ENCODE measurements around the gene TRIM72.
A peak's percentile ranks its signal among the peaks of the same experiment; 100 is the strongest.

Gene TRIM72

DNA sequence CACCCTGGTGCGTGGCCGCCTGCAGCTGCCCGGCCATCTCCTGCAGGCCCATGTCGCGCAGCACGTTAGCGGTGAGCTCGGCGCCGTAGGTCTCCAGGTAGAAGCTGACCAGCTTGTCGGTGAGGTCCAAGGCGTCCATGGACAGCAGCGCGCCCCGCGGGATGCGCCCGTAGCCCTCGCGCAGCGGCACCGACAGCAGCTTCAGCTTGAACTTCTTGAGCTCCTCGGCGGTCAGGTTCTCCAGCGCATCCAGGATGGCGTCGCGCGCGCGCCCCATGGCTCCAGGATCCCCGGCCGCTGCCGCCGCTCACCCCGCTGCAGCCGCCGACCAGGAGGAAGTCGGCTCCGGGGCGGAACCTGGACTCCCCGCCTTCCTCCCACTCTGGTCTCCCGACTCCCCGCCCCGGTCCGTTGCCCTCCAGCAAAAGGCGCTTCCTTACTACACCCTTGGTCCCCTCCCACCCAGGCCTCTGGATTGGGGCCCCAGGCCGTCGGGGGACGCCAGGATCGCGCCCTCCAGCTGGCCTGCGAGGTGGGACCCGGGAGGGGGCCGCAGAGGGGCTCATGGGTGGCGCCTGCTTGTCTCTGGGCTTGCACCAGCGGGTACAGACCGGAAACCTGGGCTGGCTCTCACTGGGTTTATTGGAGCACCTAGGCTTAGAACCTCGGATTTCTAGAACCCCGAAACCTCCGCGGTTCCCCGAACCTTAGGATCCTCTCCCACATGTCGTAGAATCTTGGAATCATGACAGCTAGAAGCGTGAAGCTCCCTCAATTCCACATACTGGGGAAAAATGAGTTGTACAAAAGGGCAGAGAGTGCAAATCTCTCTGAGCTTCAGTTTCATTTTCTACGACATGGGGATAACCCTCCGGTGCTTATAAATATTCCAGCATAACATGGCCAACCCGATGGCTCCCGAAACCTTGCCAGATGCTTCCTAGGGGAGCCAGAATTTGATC is 11.2 kb upstream of the TRIM72 start, which contains the start of gene PYCARD:
Gene PYCARD, minus strand, starts transcription at position 347 of the 962 bp plus-strand sequence. Its CDS starts 70 bp downstream, at position 277.
- Histone ChIP-seq H3K4me3 (ENCODE audit: low read depth in 1 of 2, low read length in 2 of 2) (peak within 1 kb of the TSS; percentile 64 to 67), H3K9ac (ENCODE audit: low read length) (no peak within 1 kb of the TSS), H3K36me3 (ENCODE audit: insufficient read depth, low read length) (peaks cover 19% of the 10 kb centered on the region), H3K27me3 (ENCODE audit: control insufficient read depth in 1 of 2, insufficient read depth in 2 of 2, low read length in 2 of 2) (peaks cover 0 to 4% of the 10 kb centered on the region in 2 donors), H3K27ac (ENCODE audit: low read depth, low read length) (peak within 1 kb of the TSS; percentile 16), H3K9me3 (ENCODE audit: low read length) (no peaks in the 10 kb centered on the region), H3K4me1 (ENCODE audit: insufficient read depth, low read length) (peaks cover 8% of the 10 kb centered on the region)

DNA sequence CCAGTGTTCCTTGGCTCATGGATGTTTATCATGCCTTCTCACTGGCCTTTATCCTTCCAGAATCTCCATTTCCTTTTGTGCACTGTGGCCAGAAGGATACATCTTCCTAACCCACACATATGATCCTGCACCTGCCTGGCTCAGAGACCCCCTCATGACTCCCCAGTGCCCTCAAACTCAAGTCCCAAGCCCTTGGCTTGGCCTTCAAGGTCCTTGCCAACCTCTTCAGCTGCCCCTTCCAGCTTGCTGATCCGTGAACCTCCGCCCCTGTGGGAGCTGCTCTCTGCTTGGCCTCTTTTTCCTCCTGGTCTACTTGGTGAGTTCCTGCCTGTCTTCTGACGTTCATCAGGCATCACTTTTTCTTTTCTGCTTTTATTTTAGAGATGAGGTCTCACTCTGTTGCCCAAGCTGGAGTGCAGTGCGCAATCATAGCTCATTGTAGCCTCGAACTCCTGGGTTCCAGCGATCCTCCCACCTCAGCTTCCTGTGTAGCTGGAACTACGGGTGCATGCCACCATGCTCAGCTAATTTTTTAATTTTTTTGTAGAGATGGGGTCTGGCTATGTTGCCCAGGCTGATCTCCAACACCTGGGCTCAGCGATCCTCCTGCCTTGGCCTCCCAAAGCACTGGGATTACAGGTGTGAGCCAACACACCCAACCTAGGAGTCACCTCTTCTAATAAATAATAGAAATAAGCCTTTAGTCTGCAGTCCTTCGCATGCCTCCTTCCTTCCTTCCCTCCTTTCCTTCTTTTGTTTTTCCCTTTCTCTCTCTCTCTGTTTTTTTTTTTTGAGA is 8.8 kb upstream of the TRIM72 start:
- H3K9me3 ChIP-seq (ENCODE audit: low read length), result no peaks in the 10 kb centered on the region
- peaks cover 0 to 4% of the 10 kb centered on the region in 2 donors for H3K27me3 ChIP-seq (ENCODE audit: control insufficient read depth in 1 of 2, insufficient read depth in 2 of 2, low read length in 2 of 2)
- no peak overlapping the region for H3K4me3 ChIP-seq (ENCODE audit: low read depth in 1 of 2, low read length in 2 of 2)
- H3K9ac ChIP-seq (ENCODE audit: low read length), result no peak overlapping the region
- H3K4me1 ChIP-seq (ENCODE audit: insufficient read depth, low read length), result peaks cover 8% of the 10 kb centered on the region
- H3K27ac ChIP-seq (ENCODE audit: low read depth, low read length), result no peak overlapping the region
- no peaks in the 10 kb centered on the region for H3K36me3 ChIP-seq (ENCODE audit: insufficient read depth, low read length)

DNA sequence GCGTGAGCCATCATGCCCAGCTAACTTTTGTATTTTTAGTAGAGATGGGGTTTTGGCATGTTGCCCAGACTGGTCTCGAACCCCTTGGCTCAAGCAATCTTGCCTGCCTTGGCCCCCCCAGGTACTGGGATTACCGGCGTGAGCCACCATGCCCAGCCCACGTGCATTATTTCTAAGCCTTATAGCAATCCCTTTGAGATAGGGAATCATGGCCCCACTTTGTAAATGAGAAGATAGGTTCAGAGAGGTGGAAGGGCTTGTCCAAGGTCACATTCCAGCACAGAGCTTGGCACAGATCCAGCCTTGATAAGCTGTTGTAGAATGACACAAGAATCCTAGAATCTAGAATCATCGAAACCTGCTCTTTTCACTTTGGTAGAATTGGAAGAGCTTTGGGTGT is 7.1 kb upstream of the TRIM72 start:
- H3K9me3 ChIP-seq (ENCODE audit: low read length), result no peaks in the 10 kb centered on the region
- H3K9ac ChIP-seq (ENCODE audit: low read length), result no peak overlapping the region
- H3K27me3 ChIP-seq (ENCODE audit: control insufficient read depth in 1 of 2, insufficient read depth in 2 of 2, low read length in 2 of 2), result peaks cover 0 to 2% of the 10 kb centered on the region in 2 donors

DNA sequence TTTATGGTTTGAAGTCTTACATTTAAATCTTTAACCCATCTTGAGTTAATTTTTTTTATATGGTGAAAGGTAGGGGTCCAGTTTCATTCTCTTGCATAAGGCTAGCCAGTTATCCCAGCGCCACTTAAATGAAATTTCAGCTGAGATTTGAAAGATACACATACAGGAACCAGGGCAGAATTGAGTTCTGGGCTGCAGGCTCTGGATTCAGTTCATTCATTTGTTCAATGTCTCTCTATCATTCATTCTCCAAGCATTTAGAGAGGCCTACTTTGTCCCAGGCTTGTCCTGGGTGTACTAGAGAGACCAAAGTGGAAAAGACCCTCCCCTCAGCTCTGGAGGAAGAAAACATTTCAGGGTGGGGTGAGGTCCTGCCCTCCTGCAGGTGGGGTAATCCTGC is 577 bp upstream of the TRIM72 start:
- Histone ChIP-seq H3K4me3 (ENCODE audit: low read depth in 1 of 2, low read length in 2 of 2) (no peak overlapping the region), H3K27ac (ENCODE audit: low read depth, low read length) (no peak overlapping the region), H3K4me1 (ENCODE audit: insufficient read depth, low read length) (peaks cover 19% of the 10 kb centered on the region), H3K27me3 (ENCODE audit: control insufficient read depth in 1 of 2, insufficient read depth in 2 of 2, low read length in 2 of 2) (peaks cover 24 to 49% of the 10 kb centered on the region in 2 donors), H3K36me3 (ENCODE audit: insufficient read depth, low read length) (no peaks in the 10 kb centered on the region), H3K9ac (ENCODE audit: low read length) (no peak overlapping the region), H3K9me3 (ENCODE audit: low read length) (no peaks in the 10 kb centered on the region)

More for the DNA sequence above, 7.1 kb upstream of the TRIM72 start:
- Histone ChIP-seq H3K36me3 (ENCODE audit: insufficient read depth, low read length) (no peaks in the 10 kb centered on the region), H3K27ac (ENCODE audit: low read depth, low read length) (no peak overlapping the region), H3K4me3 (ENCODE audit: low read depth in 1 of 2, low read length in 2 of 2) (no peak overlapping the region), H3K4me1 (ENCODE audit: insufficient read depth, low read length) (peaks cover under 1% of the 10 kb centered on the region)

DNA sequence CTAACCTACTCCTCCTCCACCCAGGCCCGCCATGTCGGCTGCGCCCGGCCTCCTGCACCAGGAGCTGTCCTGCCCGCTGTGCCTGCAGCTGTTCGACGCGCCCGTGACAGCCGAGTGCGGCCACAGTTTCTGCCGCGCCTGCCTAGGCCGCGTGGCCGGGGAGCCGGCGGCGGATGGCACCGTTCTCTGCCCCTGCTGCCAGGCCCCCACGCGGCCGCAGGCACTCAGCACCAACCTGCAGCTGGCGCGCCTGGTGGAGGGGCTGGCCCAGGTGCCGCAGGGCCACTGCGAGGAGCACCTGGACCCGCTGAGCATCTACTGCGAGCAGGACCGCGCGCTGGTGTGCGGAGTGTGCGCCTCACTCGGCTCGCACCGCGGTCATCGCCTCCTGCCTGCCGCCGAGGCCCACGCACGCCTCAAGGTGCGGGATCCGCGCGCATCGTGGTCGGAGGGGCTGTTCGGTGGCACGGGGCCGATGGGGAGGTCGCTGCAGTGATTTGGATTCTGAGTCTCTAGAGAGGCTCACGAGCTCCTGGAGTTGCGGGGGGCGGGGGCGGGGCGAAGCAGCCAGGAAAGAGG is 878 bp downstream of the TRIM72 start:
- peaks cover 19% of the 10 kb centered on the region for H3K4me1 ChIP-seq (ENCODE audit: insufficient read depth, low read length)
- H3K4me3 ChIP-seq (ENCODE audit: low read depth in 1 of 2, low read length in 2 of 2), result peak overlapping the region; percentile 21 to 47
- H3K36me3 ChIP-seq (ENCODE audit: insufficient read depth, low read length), result no peaks in the 10 kb centered on the region
- no peak overlapping the region for H3K27ac ChIP-seq (ENCODE audit: low read depth, low read length)
- H3K27me3 ChIP-seq (ENCODE audit: control insufficient read depth in 1 of 2, insufficient read depth in 2 of 2, low read length in 2 of 2), result peaks cover 24 to 59% of the 10 kb centered on the region in 2 donors
- H3K9me3 ChIP-seq (ENCODE audit: low read length), result no peaks in the 10 kb centered on the region
- H3K9ac ChIP-seq (ENCODE audit: low read length), result no peak overlapping the region

DNA sequence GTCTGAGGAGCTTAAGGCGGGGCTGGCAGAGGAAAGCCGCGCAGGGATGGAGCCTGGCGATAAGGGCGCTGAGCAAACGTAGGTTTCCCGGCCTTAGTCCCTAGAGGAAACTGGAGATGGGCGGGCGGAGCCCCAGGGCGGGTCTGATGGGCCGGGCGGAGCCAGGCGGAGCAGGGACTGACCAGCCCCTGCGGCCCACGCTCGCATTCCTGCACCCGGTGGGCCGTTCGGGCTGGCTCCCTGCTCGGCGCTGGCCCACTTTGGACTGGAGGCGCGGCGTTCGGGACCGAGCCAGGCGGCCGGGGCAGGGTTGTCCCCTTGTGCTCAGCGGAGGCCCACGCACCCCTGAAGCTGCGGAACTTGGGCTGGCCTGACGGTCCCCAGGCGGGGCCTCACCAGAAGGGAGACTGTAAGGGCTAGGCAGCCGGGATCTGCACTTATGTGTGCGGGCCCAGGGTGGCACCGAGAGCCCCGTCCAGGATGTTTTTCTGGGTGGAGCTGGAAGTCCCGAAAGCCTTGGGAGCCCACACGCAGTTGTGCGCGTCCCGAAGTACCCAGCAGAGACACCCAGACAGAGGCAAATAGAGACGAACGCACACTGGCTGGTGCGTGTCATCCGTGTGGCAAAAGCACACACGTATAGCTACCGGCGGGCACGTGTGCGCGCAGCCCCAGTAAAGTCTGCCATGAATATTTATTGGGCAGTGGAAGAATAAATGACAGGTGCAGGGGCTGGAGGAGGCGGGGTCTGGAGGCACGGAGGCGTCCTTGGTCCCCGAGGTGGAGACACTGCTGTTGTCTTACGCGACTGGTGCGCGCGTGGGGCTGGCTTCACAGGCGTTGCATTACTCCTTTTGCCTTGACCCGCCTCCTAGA is 1.6 kb downstream of the TRIM72 start:
- H3K4me1 ChIP-seq (ENCODE audit: insufficient read depth, low read length), result peaks cover 19% of the 10 kb centered on the region
- H3K4me3 ChIP-seq (ENCODE audit: low read depth in 1 of 2, low read length in 2 of 2), result peak overlapping the region; percentile 21 to 47
- H3K27ac ChIP-seq (ENCODE audit: low read depth, low read length), result no peak overlapping the region
- H3K9ac ChIP-seq (ENCODE audit: low read length), result no peak overlapping the region
- H3K9me3 ChIP-seq (ENCODE audit: low read length), result no peaks in the 10 kb centered on the region
- peaks cover 24 to 59% of the 10 kb centered on the region in 2 donors for H3K27me3 ChIP-seq (ENCODE audit: control insufficient read depth in 1 of 2, insufficient read depth in 2 of 2, low read length in 2 of 2)
- no peaks in the 10 kb centered on the region for H3K36me3 ChIP-seq (ENCODE audit: insufficient read depth, low read length)

DNA sequence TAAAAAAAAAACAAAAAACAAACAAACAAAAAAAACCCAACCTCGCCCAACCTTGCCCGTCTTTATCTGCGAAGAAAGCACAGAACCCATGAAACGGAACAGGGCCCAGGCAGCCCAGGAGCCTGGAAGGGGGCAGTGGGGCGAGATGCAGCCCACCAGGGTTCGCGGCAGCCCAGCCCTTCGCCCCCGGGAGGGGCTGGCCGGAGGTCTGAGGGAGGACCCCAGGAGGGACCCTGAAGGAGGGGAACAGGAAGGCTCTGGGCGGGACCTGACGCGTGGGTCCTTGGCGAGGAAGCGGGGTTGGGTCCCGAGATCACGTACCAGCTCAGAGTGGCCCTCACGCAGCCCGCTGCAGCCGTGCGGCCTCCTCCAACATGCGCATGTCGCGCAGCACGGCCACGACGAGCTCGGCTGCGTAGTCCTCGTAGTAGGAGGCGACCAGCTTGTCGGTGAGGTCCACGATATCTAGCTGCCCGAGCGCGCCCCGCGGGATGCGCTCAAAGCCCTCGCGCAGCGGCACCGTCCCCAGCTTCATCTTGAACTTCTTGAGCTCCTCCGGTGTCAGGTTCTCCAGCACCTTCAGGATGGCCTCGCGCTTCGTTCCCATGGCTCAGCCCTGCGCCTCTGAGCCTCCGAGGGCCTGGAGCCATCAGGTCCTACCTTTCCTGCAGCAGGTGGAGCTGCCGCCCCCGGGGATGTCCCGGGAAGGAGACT is 2.7 kb downstream of the TRIM72 start, which contains the start of gene PYDC1:
Gene PYDC1, minus strand, starts transcription at position 714 of the 714 bp plus-strand sequence. Its CDS starts 107 bp downstream, at position 607.
- H3K27me3 ChIP-seq (ENCODE audit: control insufficient read depth in 1 of 2, insufficient read depth in 2 of 2, low read length in 2 of 2), result peaks cover 24 to 64% of the 10 kb centered on the region in 2 donors
- peaks cover 19% of the 10 kb centered on the region for H3K4me1 ChIP-seq (ENCODE audit: insufficient read depth, low read length)
- no peak within 1 kb of the TSS for H3K27ac ChIP-seq (ENCODE audit: low read depth, low read length)
- peak within 1 kb of the TSS in 1 of 2 donors; percentile 47 for H3K4me3 ChIP-seq (ENCODE audit: low read depth in 1 of 2, low read length in 2 of 2)
- H3K36me3 ChIP-seq (ENCODE audit: insufficient read depth, low read length), result no peaks in the 10 kb centered on the region
- H3K9ac ChIP-seq (ENCODE audit: low read length), result no peak within 1 kb of the TSS
- no peaks in the 10 kb centered on the region for H3K9me3 ChIP-seq (ENCODE audit: low read length)

DNA sequence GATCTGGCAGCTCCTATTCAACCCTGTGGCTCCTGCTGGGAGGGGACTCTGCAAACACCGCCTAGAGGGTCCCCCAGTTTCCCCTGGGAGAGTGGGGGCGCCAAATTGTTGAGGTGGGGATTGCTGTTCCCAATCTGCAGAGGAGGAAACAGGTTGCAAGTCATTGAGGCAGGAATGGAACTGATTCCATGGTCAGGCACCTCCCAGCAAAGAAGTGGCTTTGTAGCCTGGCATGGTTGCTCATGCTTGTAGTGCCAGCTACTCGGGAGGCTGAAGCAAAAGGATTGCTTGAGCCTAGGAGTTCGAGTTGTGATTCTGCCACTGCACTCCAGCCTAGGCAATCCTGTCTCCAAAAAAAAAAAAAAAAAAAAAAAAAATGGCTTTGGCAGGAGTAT is 3.2 kb downstream of the TRIM72 start:
- Histone ChIP-seq H3K9me3 (ENCODE audit: low read length) (no peaks in the 10 kb centered on the region), H3K27me3 (ENCODE audit: control insufficient read depth in 1 of 2, insufficient read depth in 2 of 2, low read length in 2 of 2) (peaks cover 24 to 64% of the 10 kb centered on the region in 2 donors), H3K36me3 (ENCODE audit: insufficient read depth, low read length) (no peaks in the 10 kb centered on the region), H3K27ac (ENCODE audit: low read depth, low read length) (no peak overlapping the region), H3K4me1 (ENCODE audit: insufficient read depth, low read length) (peaks cover 19% of the 10 kb centered on the region), H3K9ac (ENCODE audit: low read length) (no peak overlapping the region), H3K4me3 (ENCODE audit: low read depth in 1 of 2, low read length in 2 of 2) (no peak overlapping the region)

DNA sequence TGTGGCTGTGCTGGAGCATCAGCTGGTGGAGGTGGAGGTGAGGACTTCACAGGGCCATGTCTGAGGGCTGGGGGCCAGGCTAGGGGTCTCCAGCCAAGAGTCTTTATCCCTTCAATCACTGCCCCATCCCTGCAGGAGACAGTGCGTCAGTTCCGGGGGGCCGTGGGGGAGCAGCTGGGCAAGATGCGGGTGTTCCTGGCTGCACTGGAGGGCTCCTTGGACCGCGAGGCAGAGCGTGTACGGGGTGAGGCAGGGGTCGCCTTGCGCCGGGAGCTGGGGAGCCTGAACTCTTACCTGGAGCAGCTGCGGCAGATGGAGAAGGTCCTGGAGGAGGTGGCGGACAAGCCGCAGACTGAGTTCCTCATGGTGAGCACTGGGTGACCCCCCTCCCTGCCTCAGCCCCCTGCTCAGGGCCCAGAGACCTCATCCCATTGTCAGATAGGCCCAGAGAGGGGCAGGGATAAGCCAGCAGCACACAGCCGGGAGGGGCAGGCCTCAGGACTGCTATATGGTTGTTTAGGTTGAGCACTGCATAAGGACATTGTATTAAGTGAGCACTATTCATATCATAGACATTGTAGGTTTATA is 5.3 kb downstream of the TRIM72 start:
- Histone ChIP-seq H3K27me3 (ENCODE audit: control insufficient read depth in 1 of 2, insufficient read depth in 2 of 2, low read length in 2 of 2) (peaks cover 24 to 63% of the 10 kb centered on the region in 2 donors), H3K9me3 (ENCODE audit: low read length) (no peaks in the 10 kb centered on the region), H3K36me3 (ENCODE audit: insufficient read depth, low read length) (no peaks in the 10 kb centered on the region), H3K27ac (ENCODE audit: low read depth, low read length) (no peak overlapping the region), H3K9ac (ENCODE audit: low read length) (no peak overlapping the region), H3K4me1 (ENCODE audit: insufficient read depth, low read length) (peaks cover 19% of the 10 kb centered on the region), H3K4me3 (ENCODE audit: low read depth in 1 of 2, low read length in 2 of 2) (no peak overlapping the region)

Measured in muscle layer of colon (tissue), 2 donors.